Transverse colon (tissue), 4 donors: ENCODE data around the gene KIF1A.

Experiments
- CTCF ChIP-seq, 5 experiments: fragments of 200-600 bp in 3 of 5; fragments of 450-650 bp in 2 of 5; sonication (generic) in 3 of 5; IDR thresholded peaks; 1 replicate in 2 of 5; 2 replicates in 3 of 5; pipeline ENCODE4 v1.5.1; 2016 to 2017; ENCODE audit warnings: antibody characterized with exemption in 5 of 5, inconsistent platforms in 3 of 5, mild to moderate bottlenecking in 2 of 5, moderate library complexity in 1 of 5
- EP300 ChIP-seq: sonication (generic); formaldehyde crosslinking; IDR thresholded peaks from one replicate; pipeline ENCODE4 v1.6.1; 2017; ENCODE audit warnings: antibody characterized with exemption, low read depth
- POLR2A ChIP-seq: fragments of 450-650 bp; IDR thresholded peaks from one replicate; pipeline ENCODE4 v1.6.1; 2016; ENCODE audit warnings: antibody characterized with exemption, mild to moderate bottlenecking, moderate library complexity
- POLR2AphosphoS5 ChIP-seq, 3 donors: sonication (generic); formaldehyde crosslinking; IDR thresholded peaks; one replicate each; pipeline ENCODE4 v1.6.1; 2016; ENCODE audit warnings: antibody characterized with exemption in 3 of 3

DNA sequence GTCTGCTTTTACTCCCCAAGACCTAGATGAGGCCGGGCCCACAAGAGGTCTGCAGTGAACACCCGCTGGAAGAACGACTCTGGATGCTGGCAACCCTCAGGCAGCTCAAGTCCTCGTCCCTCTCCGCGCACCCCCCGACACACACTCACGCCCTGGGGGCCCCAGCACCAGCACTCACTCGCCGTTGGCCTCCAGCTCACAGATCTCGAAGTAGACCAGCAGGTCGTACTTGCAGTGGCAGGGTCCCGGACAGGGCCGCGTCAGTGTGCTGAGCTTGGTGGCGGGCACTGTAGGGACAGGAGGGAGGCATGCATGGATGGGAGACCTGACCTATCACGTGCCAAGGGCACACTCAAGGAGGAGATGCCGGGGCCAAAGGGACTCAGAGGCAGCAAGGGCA, 78.9 kb downstream of the KIF1A start:
- TF ChIP-seq EP300 (no peak), CTCF (IDR thresholded peaks at IDR 0.05) (no peak), POLR2A (no peak), POLR2AphosphoS5 (IDR thresholded peaks at IDR 0.05) (no peak)
